GM12872 (cell line): ENCODE results near the gene RYR2.

Source experiments
- TF ChIP-seq, protein P1 (sequence below): IDR thresholded peaks from 3 replicates; pipeline ENCODE4 v1.5.1; 2011; ENCODE audit warnings: low read depth, mild to moderate bottlenecking, low read length, moderate library complexity; ENCODE audit not compliant: insufficient read depth

RYR2 gene

GRCh38 chr1:237204841-237205240, 162.9 kb downstream of the RYR2 start:
- TF ChIP-seq, protein P1, sequence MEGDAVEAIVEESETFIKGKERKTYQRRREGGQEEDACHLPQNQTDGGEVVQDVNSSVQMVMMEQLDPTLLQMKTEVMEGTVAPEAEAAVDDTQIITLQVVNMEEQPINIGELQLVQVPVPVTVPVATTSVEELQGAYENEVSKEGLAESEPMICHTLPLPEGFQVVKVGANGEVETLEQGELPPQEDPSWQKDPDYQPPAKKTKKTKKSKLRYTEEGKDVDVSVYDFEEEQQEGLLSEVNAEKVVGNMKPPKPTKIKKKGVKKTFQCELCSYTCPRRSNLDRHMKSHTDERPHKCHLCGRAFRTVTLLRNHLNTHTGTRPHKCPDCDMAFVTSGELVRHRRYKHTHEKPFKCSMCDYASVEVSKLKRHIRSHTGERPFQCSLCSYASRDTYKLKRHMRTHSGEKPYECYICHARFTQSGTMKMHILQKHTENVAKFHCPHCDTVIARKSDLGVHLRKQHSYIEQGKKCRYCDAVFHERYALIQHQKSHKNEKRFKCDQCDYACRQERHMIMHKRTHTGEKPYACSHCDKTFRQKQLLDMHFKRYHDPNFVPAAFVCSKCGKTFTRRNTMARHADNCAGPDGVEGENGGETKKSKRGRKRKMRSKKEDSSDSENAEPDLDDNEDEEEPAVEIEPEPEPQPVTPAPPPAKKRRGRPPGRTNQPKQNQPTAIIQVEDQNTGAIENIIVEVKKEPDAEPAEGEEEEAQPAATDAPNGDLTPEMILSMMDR, result no peak

GRCh38 chr1:237205400-237206064, 163.5 kb downstream of the RYR2 start:
- TF ChIP-seq, protein P1, result no peak

- TF ChIP-seq, protein P1, result no peak
Measured at GRCh38 chr1:237206065-237206414, 164.1 kb downstream of the RYR2 start.

DNA sequence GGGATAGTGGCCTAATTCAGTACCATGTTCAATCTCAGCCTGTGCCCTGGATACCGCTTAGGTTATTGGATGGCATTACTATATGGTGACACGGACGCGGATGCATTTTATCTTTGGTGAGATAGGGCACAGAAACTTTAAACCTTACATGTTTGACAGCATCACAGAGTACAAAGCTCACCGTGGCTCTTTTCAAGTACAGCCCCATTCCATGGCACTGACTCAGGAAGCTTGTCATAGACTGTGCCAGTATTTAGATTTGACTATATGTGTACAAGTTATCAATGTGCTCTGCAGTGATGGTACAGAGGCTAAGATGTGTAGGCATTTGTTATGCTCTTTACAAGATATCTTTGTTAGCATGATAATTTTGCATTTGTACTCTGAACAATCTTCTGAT, 169.0 kb downstream of the RYR2 start:
- TF ChIP-seq, protein P1, result no peak

DNA sequence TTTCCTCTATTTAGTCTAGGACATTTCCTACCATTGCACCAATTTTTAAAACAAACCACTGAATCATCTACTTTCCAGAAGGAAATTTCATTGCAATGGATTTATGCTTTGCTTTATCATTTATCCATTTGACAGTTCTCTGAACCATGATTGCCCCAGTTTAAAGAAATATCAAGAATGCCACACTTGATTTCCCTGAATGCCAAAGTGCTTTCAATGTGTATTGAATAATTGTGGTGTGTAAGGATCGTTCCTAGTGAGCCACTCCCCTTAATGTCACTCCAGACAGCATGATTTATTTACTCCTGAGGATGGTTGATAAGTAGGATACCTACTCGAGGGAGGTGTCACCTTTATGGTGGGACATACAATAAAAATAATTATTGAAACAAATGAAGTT, 169.6 kb downstream of the RYR2 start:
- TF ChIP-seq, protein P1, result no peak

DNA sequence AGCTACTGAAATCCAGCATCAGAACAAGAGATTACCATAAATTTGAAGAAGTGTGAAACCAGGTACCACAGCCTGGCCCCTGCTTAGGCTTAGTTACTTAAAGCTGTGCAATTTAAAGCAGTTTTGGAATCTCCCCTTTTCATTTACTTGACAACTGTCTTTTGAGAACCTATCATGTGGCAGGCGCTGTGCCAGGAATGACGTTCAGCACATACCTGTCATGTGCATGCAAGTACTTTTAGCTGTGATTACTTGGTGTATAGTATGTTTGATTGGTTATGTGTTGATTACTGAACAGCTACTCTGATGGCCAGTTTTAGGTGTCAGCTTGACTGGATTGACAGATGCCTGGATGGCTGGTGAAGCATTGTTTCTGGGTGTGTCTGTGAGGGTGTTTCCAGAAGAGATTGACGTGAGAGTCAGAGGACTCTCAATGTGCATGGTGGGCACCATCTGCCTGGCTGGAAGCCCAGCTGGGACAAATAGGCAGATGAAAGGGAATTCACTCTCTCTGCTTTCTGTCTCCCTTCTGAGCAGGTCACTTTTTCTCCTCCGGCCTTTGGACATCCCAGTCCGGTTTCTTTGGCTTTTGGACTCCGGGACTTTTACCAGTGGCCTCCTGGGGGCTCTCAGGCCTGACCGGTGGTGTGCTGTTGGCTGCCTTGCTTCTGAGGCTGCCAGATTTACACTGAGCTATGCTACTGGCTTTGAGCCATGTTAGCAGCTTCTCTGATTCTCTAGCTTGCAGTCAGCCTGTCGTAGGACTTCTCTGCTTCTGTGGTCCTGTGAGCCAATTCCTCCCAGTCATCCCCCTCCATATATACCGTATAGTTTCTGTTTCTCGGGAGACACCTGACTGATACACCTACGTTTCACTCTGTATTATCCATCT, 178.0 kb downstream of the RYR2 start:
- TF ChIP-seq, protein P1, result no peak

DNA sequence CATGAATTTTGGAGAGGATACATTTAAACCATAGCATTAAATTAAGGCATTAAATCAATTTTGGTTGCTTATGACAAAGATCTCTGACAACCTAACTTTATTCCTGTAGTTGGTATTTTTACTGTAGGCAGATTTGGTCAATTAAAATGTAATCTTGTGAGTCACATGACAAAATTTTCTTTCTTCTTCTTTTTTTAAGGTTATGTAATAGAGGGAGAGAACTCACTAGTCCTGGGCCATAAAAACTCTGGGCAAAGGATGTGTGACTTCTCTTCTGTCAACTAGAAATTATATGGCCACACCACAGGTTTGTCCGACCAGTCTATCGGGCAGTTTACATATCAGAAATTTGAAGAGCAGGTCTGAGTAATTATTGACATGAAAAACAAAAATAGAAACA, 181.4 kb downstream of the RYR2 start:
- TF ChIP-seq, protein P1, result no peak
